Urinary bladder (tissue), 4 donors: ENCODE data around the gene ALB. TPM values are rescaled to one million over a fixed set of nuclear protein-coding genes. Genes with fewer than 3 reads are reported as not detected.

Source experiments
- DNase-seq: peaks from one replicate; pipeline ENCODE4 v3.0.0-alpha.2; 2015; ENCODE audit errors: extremely low spot score
- H3K27ac ChIP-seq: one replicate; pipeline ENCODE4 v1.5.1; 2013; ENCODE audit warnings: low read depth, mild to moderate bottlenecking, moderate library complexity
- H3K36me3 ChIP-seq: one replicate; pipeline ENCODE4 v1.6.1; 2013; ENCODE audit warnings: mild to moderate bottlenecking, moderate library complexity; ENCODE audit not compliant: insufficient read depth
- H3K4me1 ChIP-seq: one replicate; pipeline ENCODE4 v1.6.1; 2013; ENCODE audit warnings: mild to moderate bottlenecking, moderate library complexity; ENCODE audit not compliant: insufficient read depth
- H3K4me3 ChIP-seq: one replicate; pipeline ENCODE4 v1.5.1; 2013; ENCODE audit warnings: low read depth, low read length
- WGBS: extraction: QIAGEN DNeasy Blood & Tissue Kit; methylation state at CpG from one replicate; pipeline ENCODE4 v1.1.7; 2013; 5-methylcytosine and 5-hydroxymethylcytosine counted together
- polyA plus RNA-seq: library from polyadenylated mRNA; stranded (reverse); fragments of 200-250 nt; gene quantifications from one replicate; pipeline ENCODE4 v1.2.3, GENCODE V29; 2013
- total RNA-seq: library from RNA; depleted of rRNA; stranded (reverse); fragments of >200 nt; gene quantifications from one replicate; pipeline ENCODE4 v1.2.3, GENCODE V29; 2014
- donor health status: healthy with polysubstance abuse.
- donor health status: healthy.

The ALB gene
- total and polyA plus RNA-seq, 2 donors = 0.32 to 20.0 TPM

DNA sequence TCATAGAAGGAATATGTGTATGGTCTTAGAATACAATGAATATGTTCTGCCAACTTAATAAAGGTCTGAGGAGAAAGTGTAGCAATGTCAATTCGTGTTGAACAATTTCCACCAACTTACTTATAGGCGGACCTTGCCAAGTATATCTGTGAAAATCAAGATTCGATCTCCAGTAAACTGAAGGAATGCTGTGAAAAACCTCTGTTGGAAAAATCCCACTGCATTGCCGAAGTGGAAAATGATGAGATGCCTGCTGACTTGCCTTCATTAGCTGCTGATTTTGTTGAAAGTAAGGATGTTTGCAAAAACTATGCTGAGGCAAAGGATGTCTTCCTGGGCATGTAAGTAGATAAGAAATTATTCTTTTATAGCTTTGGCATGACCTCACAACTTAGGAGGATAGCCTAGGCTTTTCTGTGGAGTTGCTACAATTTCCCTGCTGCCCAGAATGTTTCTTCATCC is 9.2 kb downstream of the ALB start:
- H3K4me3 ChIP-seq = no peak overlapping the region
- H3K4me1 ChIP-seq = no peaks in the 10 kb centered on the region
- DNase-seq = no peak
- H3K36me3 ChIP-seq = no peaks in the 10 kb centered on the region
- 81% methylated on average over 4 of the region's 4 CpGs for WGBS
- no peak overlapping the region for H3K27ac ChIP-seq

- H3K27ac ChIP-seq = no peak overlapping the region
- H3K4me1 ChIP-seq = no peaks in the 10 kb centered on the region
- no peak overlapping the region for H3K4me3 ChIP-seq
- DNase-seq = no peak
- no peaks in the 10 kb centered on the region for H3K36me3 ChIP-seq
- 70% methylated on average over 2 of the region's 2 CpGs for whole genome bisulfite sequencing
Observed at GRCh38 chr4:73414936-73415271, 10.8 kb downstream of the ALB start.

- Histone ChIP-seq H3K4me1 (no peaks in the 10 kb centered on the region), H3K4me3 (no peak overlapping the region), H3K27ac (no peak overlapping the region), H3K36me3 (no peaks in the 10 kb centered on the region)
- DNase-seq = no peak
- 88% methylated on average over 2 of the region's 2 CpGs for WGBS
Observed at GRCh38 chr4:73415807-73416238, 11.7 kb downstream of the ALB start.

- Histone ChIP-seq H3K4me1 (no peaks in the 10 kb centered on the region), H3K36me3 (no peaks in the 10 kb centered on the region), H3K4me3 (no peak overlapping the region), H3K27ac (no peak overlapping the region)
- WGBS = 78% methylated on average over 2 of the region's 2 CpGs
- no peak for DNase-seq
Observed at GRCh38 chr4:73416423-73417087, 12.5 kb downstream of the ALB start.

DNA sequence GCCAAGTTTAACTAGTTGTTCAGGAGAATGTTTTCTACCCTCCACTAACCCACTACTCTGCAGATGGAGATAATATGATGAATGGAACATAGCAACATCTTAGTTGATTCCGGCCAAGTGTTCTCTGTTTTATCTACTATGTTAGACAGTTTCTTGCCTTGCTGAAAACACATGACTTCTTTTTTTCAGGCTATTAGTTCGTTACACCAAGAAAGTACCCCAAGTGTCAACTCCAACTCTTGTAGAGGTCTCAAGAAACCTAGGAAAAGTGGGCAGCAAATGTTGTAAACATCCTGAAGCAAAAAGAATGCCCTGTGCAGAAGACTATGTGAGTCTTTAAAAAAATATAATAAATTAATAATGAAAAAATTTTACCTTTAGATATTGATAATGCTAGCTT is 13.3 kb downstream of the ALB start:
- Histone ChIP-seq H3K36me3 (no peaks in the 10 kb centered on the region), H3K4me1 (no peaks in the 10 kb centered on the region), H3K27ac (no peak overlapping the region), H3K4me3 (no peak overlapping the region)
- DNase-seq = no peak
- 84% methylated on average over 2 of the region's 2 CpGs for WGBS

DNA sequence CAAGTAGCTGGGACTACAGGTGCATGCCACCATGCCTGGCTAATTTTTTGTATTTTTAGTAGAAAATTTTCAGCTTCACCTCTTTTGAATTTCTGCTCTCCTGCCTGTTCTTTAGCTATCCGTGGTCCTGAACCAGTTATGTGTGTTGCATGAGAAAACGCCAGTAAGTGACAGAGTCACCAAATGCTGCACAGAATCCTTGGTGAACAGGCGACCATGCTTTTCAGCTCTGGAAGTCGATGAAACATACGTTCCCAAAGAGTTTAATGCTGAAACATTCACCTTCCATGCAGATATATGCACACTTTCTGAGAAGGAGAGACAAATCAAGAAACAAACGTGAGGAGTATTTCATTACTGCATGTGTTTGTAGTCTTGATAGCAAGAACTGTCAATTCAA is 13.9 kb downstream of the ALB start:
- H3K4me1 ChIP-seq = no peaks in the 10 kb centered on the region
- H3K27ac ChIP-seq = no peak overlapping the region
- no peaks in the 10 kb centered on the region for H3K36me3 ChIP-seq
- 79% methylated on average over 6 of the region's 6 CpGs for WGBS
- H3K4me3 ChIP-seq = no peak overlapping the region
- no peak for DNase-seq

- DNase-seq = no peak
- H3K36me3 ChIP-seq = no peaks in the 10 kb centered on the region
- H3K4me3 ChIP-seq = no peak overlapping the region
- WGBS = 52% methylated on average over 1 of the region's 1 CpG
- no peaks in the 10 kb centered on the region for H3K4me1 ChIP-seq
- H3K27ac ChIP-seq = no peak overlapping the region
Observed at GRCh38 chr4:73418677-73419076, 14.6 kb downstream of the ALB start.

GRCh38 chr4:73419106-73420038 is 15.3 kb downstream of the ALB start:
- DNase-seq = no peak
- Histone ChIP-seq H3K4me3 (no peak overlapping the region), H3K27ac (no peak overlapping the region), H3K36me3 (no peaks in the 10 kb centered on the region), H3K4me1 (no peaks in the 10 kb centered on the region)
- WGBS = 80% methylated on average over 7 of the region's 7 CpGs

GRCh38 chr4:73420615-73421014 is 16.5 kb downstream of the ALB start:
- no peaks in the 10 kb centered on the region for H3K4me1 ChIP-seq
- no peak for DNase-seq
- H3K4me3 ChIP-seq = no peak overlapping the region
- no peaks in the 10 kb centered on the region for H3K36me3 ChIP-seq
- 80% methylated on average over 2 of the region's 2 CpGs for WGBS
- no peak overlapping the region for H3K27ac ChIP-seq

DNA sequence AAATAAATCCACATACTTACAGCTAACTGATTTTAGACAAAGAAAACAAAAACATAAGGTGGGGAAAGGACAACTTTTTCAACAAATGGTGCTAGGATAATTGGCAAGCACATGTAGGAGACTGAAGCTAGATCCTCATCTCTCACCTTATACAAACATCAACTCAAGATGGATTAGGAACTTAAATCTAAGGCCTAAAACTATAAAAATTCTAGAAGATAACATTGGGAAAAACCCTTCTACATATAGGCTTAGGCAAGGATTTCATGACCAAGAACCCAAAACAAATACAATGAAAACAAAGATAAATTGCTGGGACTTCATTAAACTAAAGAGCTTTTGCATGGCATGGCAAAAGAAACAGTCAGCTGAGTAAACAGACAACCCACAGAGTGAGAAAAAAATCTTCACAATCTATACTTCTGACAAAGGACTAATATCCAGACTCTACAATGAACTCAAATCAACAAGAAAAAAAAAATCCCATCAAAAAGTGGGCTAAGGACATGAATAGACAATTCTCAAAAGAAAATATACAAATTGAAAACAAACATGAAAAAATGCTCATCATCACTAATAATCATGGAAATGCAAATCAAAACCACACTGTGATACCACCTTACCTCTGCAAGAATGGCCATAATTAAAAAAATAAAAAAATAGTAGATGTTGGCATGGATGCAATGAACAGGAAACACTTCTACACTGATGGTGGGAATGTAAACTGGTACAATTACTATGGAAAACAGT is 17.8 kb downstream of the ALB start:
- Histone ChIP-seq H3K27ac (no peak overlapping the region), H3K4me1 (no peaks in the 10 kb centered on the region), H3K4me3 (no peak overlapping the region), H3K36me3 (no peaks in the 10 kb centered on the region)
- no peak for DNase-seq

GRCh38 chr4:73422458-73422752 is 18.3 kb downstream of the ALB start:
- Histone ChIP-seq H3K4me3 (no peak overlapping the region), H3K36me3 (no peaks in the 10 kb centered on the region), H3K4me1 (no peaks in the 10 kb centered on the region), H3K27ac (no peak overlapping the region)
- no peak for DNase-seq
- 79% methylated on average over 4 of the region's 4 CpGs for WGBS

DNA sequence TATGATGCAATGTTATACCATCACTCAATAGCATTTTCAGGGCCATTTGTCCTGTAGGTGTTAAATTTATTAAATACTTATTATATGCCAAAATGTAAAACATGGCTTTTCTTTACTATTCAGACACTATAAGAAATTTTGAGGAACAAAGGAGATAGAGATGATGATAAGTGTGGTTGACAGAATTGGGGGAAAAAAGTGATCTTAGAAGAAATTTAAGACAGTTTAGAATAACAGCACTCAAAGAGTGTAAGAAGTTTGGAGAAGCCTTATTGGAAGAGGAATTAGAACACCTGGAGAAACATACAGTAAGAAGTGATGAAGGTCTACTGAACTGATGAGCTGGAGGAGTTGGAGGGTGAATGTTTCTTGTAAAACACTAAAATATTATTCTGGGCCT is 19.1 kb downstream of the ALB start:
- H3K36me3 ChIP-seq = no peaks in the 10 kb centered on the region
- H3K4me1 ChIP-seq = no peaks in the 10 kb centered on the region
- H3K27ac ChIP-seq = no peak overlapping the region
- H3K4me3 ChIP-seq = no peak overlapping the region
- no peak for DNase-seq

- WGBS = 61% methylated on average over 3 of the region's 3 CpGs
- no peak for DNase-seq
- H3K4me1 ChIP-seq = no peaks in the 10 kb centered on the region
- H3K36me3 ChIP-seq = no peaks in the 10 kb centered on the region
- no peak overlapping the region for H3K4me3 ChIP-seq
- no peak overlapping the region for H3K27ac ChIP-seq
Observed at GRCh38 chr4:73426666-73427065, 22.6 kb downstream of the ALB start.

- H3K4me3 ChIP-seq = no peak overlapping the region
- no peak for DNase-seq
- H3K4me1 ChIP-seq = no peaks in the 10 kb centered on the region
- WGBS = 74% methylated on average over 2 of the region's 2 CpGs
- H3K27ac ChIP-seq = no peak overlapping the region
- H3K36me3 ChIP-seq = no peaks in the 10 kb centered on the region
Observed at GRCh38 chr4:73429118-73429517, 25.0 kb downstream of the ALB start.
